ENCODE results near the gene SCAMP1.

The SCAMP1 gene

DNA sequence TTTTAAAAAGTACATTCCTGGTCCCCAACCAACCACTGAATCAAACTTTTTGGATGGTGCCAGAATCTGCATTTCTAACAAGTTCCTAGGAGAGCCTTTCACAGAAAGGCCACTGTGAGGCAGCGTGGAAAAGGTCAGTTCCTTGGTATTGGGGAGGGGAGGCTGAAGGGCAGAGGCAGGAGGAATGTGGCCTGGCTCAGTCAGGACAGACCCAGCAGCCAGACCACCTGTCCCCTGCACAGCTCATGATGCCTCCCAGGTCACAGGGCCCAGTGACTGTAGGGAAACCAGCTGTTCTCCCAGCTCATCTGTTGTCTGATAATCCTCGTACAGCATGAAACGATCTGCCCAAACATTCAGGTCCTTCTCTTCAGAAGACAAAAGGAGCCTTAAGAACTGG, 155.3 kb downstream of the SCAMP1 start:
- DNase-seq: no peak

- DNase-seq: no peak
Measured at GRCh38 chr5:78518365-78519197, 158.2 kb downstream of the SCAMP1 start.

DNA sequence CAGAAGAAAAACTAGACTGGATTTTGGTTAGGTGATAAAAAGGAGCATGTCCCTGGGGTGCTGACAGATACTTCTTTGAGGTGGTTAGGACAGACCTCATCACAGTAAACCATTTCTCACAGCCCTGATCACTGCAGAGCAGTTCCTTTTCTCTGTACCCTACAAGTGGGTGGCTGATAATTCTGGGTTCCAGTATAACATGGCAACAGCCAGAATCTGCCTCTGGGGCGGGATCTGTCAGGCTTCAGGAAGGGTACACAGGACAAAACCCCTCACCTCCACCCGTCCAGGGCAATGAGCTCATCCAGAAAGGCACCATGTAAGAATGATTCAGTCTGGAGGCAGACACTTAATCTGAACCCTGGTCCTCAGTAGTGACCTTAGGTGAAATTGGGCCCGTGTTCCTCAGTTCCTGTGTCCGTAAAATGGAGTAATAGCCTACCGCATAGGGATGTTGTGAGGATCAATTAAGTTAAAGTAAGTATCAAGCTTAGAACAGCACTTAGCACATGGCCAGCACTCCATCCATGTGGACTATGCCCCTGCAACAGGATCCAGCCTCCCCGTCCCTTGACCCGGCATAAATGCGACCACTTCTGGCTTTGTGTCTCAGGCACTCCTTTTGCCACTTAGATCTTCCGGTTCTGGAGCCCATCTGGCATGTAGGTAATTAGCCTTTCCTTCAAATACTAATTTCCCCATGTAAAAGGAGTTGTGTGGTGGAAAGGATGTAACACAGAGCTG, 159.0 kb downstream of the SCAMP1 start:
- no peak for DNase-seq

- no peak for DNase-seq
Measured at GRCh38 chr5:78521455-78521854, 161.0 kb downstream of the SCAMP1 start.

GRCh38 chr5:78522476-78523260, 162.3 kb downstream of the SCAMP1 start:
- DNase-seq: no peak

DNA sequence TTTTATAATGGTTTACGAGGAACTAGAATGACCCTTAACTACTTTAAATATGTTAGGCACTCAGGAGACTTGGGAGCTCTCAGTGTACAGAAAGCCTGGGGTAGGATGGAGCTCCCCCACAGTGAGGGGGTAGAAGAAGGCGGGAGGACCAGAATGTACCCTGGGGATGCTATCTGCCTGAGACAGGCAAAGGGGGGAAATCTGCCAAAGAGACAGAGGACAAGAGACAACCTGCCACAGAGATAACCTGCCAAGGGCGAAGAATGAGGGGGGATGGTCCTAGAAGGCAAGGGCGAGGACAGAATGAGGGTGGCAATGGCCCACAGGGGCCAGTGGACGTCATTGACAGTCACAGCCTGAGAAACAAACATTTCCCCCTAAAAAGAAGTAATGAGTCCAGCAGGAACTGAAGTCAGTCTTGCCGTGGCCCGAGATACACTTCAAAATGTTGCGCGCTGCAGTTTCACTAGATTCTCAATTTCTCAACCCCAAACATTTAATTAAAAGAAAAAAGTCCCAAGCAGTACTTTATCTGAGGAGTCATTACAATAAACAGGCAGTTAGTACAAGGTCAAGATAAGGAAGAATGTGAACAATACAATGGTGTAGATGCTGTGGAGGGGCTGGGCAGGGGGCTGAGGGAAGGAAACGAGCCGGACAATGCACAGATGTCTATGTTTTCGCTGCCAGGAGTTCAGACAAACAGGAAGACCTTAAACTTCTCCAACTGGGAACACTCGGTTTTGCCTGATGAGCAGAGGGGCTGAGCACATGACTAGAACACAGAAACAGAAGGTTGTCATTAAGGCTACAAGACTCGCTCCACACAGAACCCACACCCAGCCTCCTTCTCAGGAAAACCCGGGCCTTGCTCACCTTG, 163.1 kb downstream of the SCAMP1 start:
- no peak for DNase-seq

GRCh38 chr5:78526049-78526525, 165.7 kb downstream of the SCAMP1 start:
- no peak for DNase-seq

DNA sequence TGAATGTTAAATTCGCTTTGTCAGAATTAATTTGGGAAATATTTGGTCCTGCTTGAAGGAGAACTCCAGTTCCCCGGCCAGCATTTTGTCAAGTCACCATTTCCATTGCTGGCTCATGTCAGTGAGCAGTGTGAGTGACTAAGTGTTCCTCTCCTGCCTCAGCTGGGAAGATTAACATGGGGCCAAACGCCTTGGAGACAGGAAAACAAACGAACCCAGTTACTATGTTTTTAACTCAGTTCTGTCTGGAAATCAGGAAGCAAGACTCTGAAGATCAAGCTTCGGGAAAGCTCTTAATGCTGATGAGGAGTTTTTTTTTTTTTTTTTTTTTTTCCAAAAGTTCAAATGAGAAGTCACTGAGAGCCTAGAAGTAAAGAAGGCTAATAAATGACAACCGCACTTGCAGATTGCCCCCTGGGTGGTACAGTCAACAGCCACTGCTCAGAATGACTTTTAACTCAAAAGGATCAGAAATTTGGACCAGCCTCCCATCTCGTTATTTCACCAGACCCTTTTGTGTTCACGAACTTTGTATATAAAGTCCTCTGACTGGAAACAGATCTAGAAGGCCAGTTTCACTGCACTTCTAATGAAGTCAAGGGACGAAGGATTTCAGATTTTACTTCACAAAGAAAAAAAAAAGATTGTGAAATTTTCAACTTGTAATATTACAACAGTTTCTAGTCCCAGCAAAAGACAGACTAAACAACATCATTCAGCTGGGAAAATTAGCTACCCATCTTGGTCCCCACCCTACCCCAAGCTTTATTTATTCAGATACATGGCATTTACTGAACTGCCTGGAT, 166.8 kb downstream of the SCAMP1 start:
- no peak for DNase-seq

GRCh38 chr5:78527925-78528324, 167.5 kb downstream of the SCAMP1 start:
- DNase-seq: no peak
